ENCODE results near the gene PTPRF. TPM values are rescaled to one million over a fixed set of nuclear protein-coding genes. Genes with fewer than 3 reads are reported as not detected.
A peak's percentile ranks its signal among the peaks of the same experiment; 100 is the strongest.

The PTPRF gene
- polyA plus RNA-seq, 3 donors = not detected

DNA sequence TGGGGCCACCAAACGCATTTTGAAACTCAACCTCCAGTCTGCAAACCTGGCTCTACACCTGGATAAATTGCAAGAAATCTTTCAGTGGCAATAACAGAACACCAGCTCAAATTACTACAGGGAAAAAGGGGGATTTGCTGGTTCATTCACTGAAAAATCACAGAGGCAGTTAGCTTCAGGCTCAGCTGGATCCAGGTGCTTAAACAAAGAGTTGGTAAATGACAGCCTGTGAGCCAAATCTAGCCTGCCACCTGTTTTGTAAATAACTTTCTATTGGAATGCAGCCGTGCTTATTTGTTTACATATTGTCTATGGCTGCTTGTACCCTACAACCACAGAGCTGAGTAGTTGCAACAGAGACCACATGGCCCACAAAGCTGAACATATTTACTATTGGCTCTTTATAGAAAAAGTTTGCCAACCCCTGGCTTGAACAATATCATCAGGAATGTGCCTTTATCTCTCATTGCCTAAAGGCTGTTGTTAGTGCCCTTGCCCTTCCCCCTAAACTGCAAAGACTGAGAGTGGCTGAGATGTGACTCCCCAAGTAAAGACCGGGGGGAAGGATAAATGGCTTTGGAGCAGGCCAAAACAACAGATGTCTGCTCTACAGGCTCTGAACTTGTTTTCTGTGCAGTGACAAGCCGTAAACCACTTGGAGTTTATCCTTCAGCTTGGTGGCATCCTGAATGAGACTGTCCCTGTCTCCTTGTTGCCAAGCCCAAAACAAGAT lies 21.5 kb upstream of the PTPRF start:
- Mint-ChIP-seq H3K27ac (peak overlapping the region in 1 of 7 donors; percentile 35), H3K27me3 (ENCODE audit: low read depth in 3 of 3) (peaks cover 0 to 8% (median 0%) of the 10 kb centered on the region in 3 donors), H3K36me3 (no peaks in the 10 kb centered on the region), H3K4me3 (no peak overlapping the region), H3K9me3 (peaks cover 0 to 8% (median 5%) of the 10 kb centered on the region in 7 donors), H3K4me1 (no peaks in the 10 kb centered on the region)
- Histone ChIP-seq H3K27me3 (ENCODE audit: control insufficient read depth in 2 of 2, insufficient read depth in 2 of 2, low read length in 2 of 2) (no peaks in the 10 kb centered on the region), H2AFZ (ENCODE audit: insufficient read depth, low read depth, low read length, poor library complexity, severe bottlenecking) (no peak overlapping the region), H3K4me2 (replicated peaks; ENCODE audit: extremely low read depth, low read length, poor library complexity, severe bottlenecking) (no peak overlapping the region), H3K36me3 (replicated peaks in 1 of 2; ENCODE audit: control insufficient read depth in 1 of 2, insufficient read depth in 2 of 2, low read length in 2 of 2) (no peaks in the 10 kb centered on the region), H3K9me3 (replicated peaks in 1 of 2; ENCODE audit: control insufficient read depth in 1 of 2, insufficient read depth in 1 of 2, low read length in 2 of 2) (no peaks in the 10 kb centered on the region), H3K79me2 (ENCODE audit: insufficient read depth, low read length) (no peaks in the 10 kb centered on the region), H4K20me1 (ENCODE audit: insufficient read depth, low read length) (no peaks in the 10 kb centered on the region), H3K9ac (ENCODE audit: insufficient read depth, low read length, poor library complexity, severe bottlenecking) (no peak overlapping the region), H3K4me3 (replicated peaks in 1 of 3; ENCODE audit: low read depth in 2 of 3, low read length in 3 of 3) (no peak overlapping the region), H3K27ac (ENCODE audit: low read depth in 1 of 2, low read length in 2 of 2) (no peak overlapping the region), H3K4me1 (ENCODE audit: control insufficient read depth in 1 of 2, insufficient read depth in 2 of 2, low read length in 2 of 2) (no peaks in the 10 kb centered on the region)
- DNase-seq = no peak
- WGBS (ENCODE audit: insufficient coverage) = 100% methylated on average over 2 of the region's 4 CpGs
- intact Hi-C loops (cut with micrococcal nuclease) = no loop called here
- TF ChIP-seq, protein P1, sequence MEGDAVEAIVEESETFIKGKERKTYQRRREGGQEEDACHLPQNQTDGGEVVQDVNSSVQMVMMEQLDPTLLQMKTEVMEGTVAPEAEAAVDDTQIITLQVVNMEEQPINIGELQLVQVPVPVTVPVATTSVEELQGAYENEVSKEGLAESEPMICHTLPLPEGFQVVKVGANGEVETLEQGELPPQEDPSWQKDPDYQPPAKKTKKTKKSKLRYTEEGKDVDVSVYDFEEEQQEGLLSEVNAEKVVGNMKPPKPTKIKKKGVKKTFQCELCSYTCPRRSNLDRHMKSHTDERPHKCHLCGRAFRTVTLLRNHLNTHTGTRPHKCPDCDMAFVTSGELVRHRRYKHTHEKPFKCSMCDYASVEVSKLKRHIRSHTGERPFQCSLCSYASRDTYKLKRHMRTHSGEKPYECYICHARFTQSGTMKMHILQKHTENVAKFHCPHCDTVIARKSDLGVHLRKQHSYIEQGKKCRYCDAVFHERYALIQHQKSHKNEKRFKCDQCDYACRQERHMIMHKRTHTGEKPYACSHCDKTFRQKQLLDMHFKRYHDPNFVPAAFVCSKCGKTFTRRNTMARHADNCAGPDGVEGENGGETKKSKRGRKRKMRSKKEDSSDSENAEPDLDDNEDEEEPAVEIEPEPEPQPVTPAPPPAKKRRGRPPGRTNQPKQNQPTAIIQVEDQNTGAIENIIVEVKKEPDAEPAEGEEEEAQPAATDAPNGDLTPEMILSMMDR (IDR thresholded peaks at IDR 0.05) = no peak

DNA sequence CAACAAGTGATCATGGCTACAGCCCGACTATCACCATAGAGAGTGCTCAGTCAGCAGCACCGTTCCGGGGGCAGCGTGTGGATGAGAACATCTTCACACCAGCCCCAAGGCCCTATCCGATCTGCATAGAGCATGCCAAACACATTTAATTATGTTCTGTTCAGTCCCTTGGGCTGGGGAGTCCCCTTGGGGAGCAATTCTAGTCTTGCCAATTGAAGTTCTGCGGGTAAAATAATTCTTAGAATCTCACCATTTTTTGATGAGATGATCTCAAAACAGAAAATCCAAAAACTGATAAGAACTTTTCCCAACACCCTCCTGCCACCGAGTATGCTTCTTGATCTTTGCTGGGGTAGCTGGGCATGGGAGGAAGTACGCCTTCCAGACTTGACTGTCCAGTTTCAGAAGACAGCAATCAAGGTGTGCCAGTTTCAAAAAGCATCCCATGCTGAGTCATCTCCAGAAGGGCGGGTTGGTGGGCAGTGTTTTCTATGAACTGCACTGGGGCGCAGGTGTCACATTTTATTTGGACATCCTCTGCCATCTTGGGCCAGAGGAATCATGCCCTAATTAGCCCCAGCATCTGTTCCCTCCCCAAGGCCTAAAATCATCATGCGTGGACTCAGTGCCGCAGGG lies 20.8 kb upstream of the PTPRF start:
- WGBS (ENCODE audit: insufficient coverage) = 95% methylated on average over 9 of the region's 12 CpGs
- TF ChIP-seq, protein P1 (IDR thresholded peaks at IDR 0.05) = no peak
- Histone ChIP-seq H3K27me3 (ENCODE audit: control insufficient read depth in 2 of 2, insufficient read depth in 2 of 2, low read length in 2 of 2) (no peaks in the 10 kb centered on the region), H3K4me3 (replicated peaks in 1 of 3; ENCODE audit: low read depth in 2 of 3, low read length in 3 of 3) (no peak overlapping the region), H3K36me3 (replicated peaks in 1 of 2; ENCODE audit: control insufficient read depth in 1 of 2, insufficient read depth in 2 of 2, low read length in 2 of 2) (no peaks in the 10 kb centered on the region), H3K4me2 (replicated peaks; ENCODE audit: extremely low read depth, low read length, poor library complexity, severe bottlenecking) (no peak overlapping the region), H3K27ac (ENCODE audit: low read depth in 1 of 2, low read length in 2 of 2) (no peak overlapping the region), H3K9ac (ENCODE audit: insufficient read depth, low read length, poor library complexity, severe bottlenecking) (no peak overlapping the region), H3K9me3 (replicated peaks in 1 of 2; ENCODE audit: control insufficient read depth in 1 of 2, insufficient read depth in 1 of 2, low read length in 2 of 2) (no peaks in the 10 kb centered on the region), H3K79me2 (ENCODE audit: insufficient read depth, low read length) (no peaks in the 10 kb centered on the region), H2AFZ (ENCODE audit: insufficient read depth, low read depth, low read length, poor library complexity, severe bottlenecking) (no peak overlapping the region), H4K20me1 (ENCODE audit: insufficient read depth, low read length) (no peaks in the 10 kb centered on the region), H3K4me1 (ENCODE audit: control insufficient read depth in 1 of 2, insufficient read depth in 2 of 2, low read length in 2 of 2) (no peaks in the 10 kb centered on the region)
- H3K4me1 Mint-ChIP-seq = no peaks in the 10 kb centered on the region
- no peak for DNase-seq
- H3K9me3 Mint-ChIP-seq = peaks cover 0 to 8% (median 5%) of the 10 kb centered on the region in 7 donors
- no peak overlapping the region for H3K4me3 Mint-ChIP-seq
- intact Hi-C loops (cut with micrococcal nuclease) = no loop called here
- no peaks in the 10 kb centered on the region for H3K36me3 Mint-ChIP-seq
- peaks cover 0 to 8% (median 3%) of the 10 kb centered on the region in 3 donors for H3K27me3 Mint-ChIP-seq (ENCODE audit: low read depth in 3 of 3)
- peak overlapping the region in 1 of 7 donors; percentile 35 for H3K27ac Mint-ChIP-seq
